Choroid plexus epithelial cell (primary cell): ENCODE data around the gene ZBTB32.

Experiments used
- DNase-seq: peaks from one replicate; pipeline ENCODE4 v3.0.0-alpha.2; 2010; ENCODE audit warnings: low read depth
- H3K4me3 ChIP-seq: 2 replicates; pipeline ENCODE4 v1.5.1; 2011; ENCODE audit warnings: low read depth, mild to moderate bottlenecking, control low read depth, low read length, moderate library complexity
- CTCF ChIP-seq: conservative IDR thresholded peaks from 2 replicates; pipeline ENCODE4 v1.5.1; 2011; ENCODE audit warnings: low read depth, mild to moderate bottlenecking, control low read depth, inconsistent platforms, low read length, moderate library complexity

ZBTB32 gene

DNA sequence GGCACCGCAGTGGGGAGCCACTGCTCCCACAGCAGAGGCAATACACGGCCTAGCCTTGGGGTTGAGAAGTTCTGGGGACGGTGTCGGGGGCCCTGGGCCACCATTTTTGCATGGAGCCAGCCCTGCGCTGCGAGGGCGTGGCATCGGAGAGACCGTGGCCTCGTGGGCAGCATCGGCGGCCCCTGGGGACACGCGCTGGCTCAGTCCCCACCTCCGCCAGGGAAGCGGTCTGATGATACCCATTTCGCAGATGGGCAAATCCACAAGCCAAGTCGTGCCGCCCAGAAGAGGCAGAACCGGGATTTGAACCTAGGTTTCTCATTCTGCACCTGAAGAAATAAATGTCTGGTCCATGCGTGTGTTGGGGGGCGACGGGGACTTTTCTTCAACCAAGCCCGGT is 39.2 kb upstream of the ZBTB32 start:
- DNase-seq, result no peak
- H3K4me3 ChIP-seq, result no peak overlapping the region
- no peak for TF ChIP-seq CTCF

DNA sequence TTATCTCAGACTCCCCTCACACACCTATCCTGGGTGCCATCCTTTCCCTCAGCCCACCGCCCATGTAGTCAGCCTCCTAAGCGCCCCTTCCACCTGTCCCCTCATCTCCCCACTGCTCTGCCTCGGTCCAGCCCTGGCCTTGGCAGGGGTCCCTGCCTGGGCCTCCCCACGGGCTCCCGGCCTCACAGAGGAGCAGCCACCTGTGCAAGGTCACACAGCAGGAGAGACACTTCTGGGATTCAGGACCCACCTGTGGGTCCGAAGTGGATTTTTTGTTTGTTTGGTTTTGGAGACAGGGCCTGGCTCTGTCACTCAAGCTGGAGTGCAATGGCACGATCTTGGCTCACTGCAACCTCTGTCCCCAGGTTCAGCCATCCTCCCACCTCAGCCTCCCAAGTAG is 38.8 kb upstream of the ZBTB32 start:
- no peak for DNase-seq
- no peak for TF ChIP-seq CTCF
- no peak overlapping the region for H3K4me3 ChIP-seq

DNA sequence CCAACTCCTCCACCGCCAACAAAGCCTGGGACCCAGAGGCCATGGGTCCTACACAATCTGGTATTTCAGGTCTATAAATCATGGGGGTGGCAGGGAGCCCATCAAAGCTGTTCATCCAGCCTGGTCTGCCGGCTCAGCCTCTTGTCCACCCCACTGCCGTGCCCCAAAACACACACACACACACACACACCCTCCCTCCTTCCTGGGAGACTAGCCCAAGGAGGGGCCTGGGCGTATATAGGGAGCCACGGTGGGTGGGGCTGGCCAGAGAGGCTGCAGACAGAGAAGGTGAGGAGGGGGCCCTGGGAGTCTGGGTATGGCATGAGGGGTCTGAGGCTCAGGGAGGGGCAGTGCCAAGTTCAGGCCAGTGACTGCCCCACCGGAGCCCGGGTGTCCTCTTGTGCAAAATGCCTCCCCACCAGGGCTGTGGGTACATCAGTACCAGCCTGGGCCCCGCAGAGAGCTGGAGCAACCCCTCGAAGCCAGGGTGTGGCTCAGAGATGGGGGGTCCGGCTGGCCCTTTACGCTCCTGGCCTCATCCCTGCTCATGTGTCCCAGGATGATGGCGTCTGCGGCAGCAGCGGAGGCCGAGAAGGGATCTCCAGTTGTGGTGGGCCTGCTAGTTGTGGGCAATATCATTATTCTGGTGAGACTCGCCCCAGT is 38.0 kb upstream of the ZBTB32 start, which contains the start of gene UPK1A:
Gene UPK1A (plus strand): TSS at position 267 of the 663 bp plus-strand sequence. CDS start 296 bp downstream, at position 563.
- no peak for TF ChIP-seq CTCF
- DNase-seq, result no peak
- no peak within 1 kb of the TSS for H3K4me3 ChIP-seq

DNA sequence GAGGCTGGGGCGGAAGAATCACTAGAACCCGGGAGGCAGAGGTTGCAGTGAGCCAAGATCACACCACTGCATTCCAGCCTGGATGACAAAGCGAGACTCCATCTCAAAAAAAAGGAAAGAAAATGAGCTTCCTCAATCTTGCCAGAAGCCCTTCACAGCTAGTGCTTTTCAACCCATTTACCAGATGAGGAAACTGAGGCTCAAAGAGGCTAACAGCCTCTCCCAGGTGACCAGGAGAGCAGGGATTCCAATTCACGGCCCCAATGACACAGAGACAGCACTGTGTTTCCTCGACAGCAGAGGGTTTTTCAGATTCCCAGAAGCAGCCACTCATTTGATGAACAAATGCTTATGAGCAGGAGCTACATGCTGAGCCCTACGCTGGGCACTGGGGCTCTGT is 34.8 kb upstream of the ZBTB32 start:
- no peak overlapping the region for H3K4me3 ChIP-seq
- TF ChIP-seq CTCF, result no peak
- no peak for DNase-seq

GRCh38 chr19:35669974-35670373 is 34.4 kb upstream of the ZBTB32 start:
- no peak for DNase-seq
- TF ChIP-seq CTCF, result no peak
- H3K4me3 ChIP-seq, result no peak overlapping the region

DNA sequence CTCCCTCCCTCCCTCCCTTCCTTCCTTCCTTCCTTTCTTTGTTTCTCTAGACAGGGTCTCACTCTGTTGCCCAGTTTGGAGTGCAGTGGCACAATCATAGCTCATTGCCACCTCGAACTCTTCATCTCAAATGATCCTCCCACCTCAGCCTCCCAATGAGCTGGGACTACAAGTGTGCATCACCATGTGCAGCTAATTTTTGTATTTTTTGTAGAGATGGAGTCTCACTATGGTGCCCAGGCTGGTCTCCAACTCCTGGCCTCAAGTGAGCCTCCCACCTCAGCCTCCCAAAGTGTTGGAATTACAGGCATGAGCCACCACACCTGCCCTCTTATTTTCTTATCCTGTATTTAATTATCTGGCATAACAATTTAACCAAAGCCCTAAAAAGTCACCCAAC is 33.7 kb upstream of the ZBTB32 start:
- DNase-seq, result no peak
- H3K4me3 ChIP-seq, result no peak overlapping the region
- TF ChIP-seq CTCF, result no peak

DNA sequence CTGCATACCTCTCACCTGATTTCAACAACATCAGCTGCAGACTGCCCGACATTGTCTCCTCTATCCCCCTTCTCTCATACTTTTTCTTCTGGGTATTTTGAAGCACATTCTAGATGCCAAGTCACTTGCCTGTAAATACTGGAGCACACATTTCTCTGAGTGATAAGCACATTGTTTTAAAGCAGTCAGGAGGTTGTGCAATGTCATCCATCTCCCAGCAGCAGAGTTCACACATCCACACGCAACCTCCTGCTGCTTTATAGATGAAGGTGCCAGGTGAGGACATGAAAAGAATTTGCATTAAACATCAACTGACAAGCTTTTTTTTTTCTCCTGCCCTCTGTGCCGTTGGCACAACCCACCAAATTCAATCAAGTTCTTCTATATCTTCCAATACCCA is 32.5 kb upstream of the ZBTB32 start:
- no peak for TF ChIP-seq CTCF
- DNase-seq, result peak; percentile 33
- no peak overlapping the region for H3K4me3 ChIP-seq
